Heart left ventricle (tissue), 16 donors: ENCODE results near the gene COPG2. TPM values are rescaled to one million over a fixed set of nuclear protein-coding genes. Genes with fewer than 3 reads are reported as not detected.

Experiments
- ATAC-seq, 4 donors: fragments of 200-7000 bp; cut with Tn5 transposase; one replicate each; pipeline ENCODE4 v1.9.1; 2020 to 2022; ENCODE audit warnings: moderate library complexity in 4 of 4, mild to moderate bottlenecking in 3 of 4, moderate number of reproducible peaks in 1 of 4
- DNase-seq, 5 donors: peaks; one replicate each; pipeline ENCODE4 v3.0.0-alpha.2; 2020
- H3K27ac ChIP-seq, 12 donors: fragments of 200-600 bp; sonication (generic) in 4 of 12; one replicate each; pipeline versions ENCODE4 v1.5.0 to v1.8.0; 2016 to 2022; ENCODE audit warnings: mild to moderate bottlenecking in 2 of 12
- H3K27me3 ChIP-seq, 9 donors: fragments of 200-600 bp; sonication (generic) in 2 of 9; one replicate each; pipeline versions ENCODE4 v1.5.1 to v1.8.0; 2016 to 2022; ENCODE audit warnings: mild to moderate bottlenecking in 3 of 9
- H3K36me3 ChIP-seq, 9 donors: fragments of 200-600 bp; sonication (generic) in 2 of 9; one replicate each; pipeline versions ENCODE4 v1.5.0 to v1.8.0; 2018 to 2022; ENCODE audit warnings: mild to moderate bottlenecking in 2 of 9
- H3K4me1 ChIP-seq, 12 donors: fragments of 200-600 bp; sonication (generic) in 4 of 12; one replicate each; pipeline versions ENCODE4 v1.5.0 to v1.8.0; 2016 to 2022; ENCODE audit warnings: mild to moderate bottlenecking in 3 of 12
- H3K4me3 ChIP-seq, 12 donors: fragments of 200-600 bp; sonication (generic) in 4 of 12; one replicate each; pipeline versions ENCODE4 v1.5.0 to v1.8.0; 2017 to 2022; ENCODE audit warnings: mild to moderate bottlenecking in 9 of 12, moderate library complexity in 4 of 12
- H3K9me3 ChIP-seq, 12 donors: fragments of 200-600 bp; sonication (generic) in 4 of 12; one replicate each; pipeline versions ENCODE4 v1.5.0 to v1.8.0; 2016 to 2022; ENCODE audit warnings: mild to moderate bottlenecking in 1 of 12
- POLR2A ChIP-seq, 2 donors: fragments of 450-650 bp; IDR thresholded peaks; one replicate each; pipeline ENCODE4 v1.6.1; 2017; ENCODE audit warnings: antibody characterized with exemption in 2 of 2, mild to moderate bottlenecking in 2 of 2, moderate library complexity in 2 of 2
- WGBS, 4 donors: extraction: QIAGEN DNeasy Blood & Tissue Kit in 2 of 4; methylation state at CpG; one replicate each; pipeline versions ENCODE4 v1.1.5 to v1.1.7; 2013 to 2018; 5-methylcytosine and 5-hydroxymethylcytosine counted together
- intact Hi-C, 10 donors: fragments of 100-400 bp; cut with DNase I; formaldehyde crosslinking; loops; one replicate each; pipeline versions ENCODE4 v1.11.1 to v1.14.2; 2022
- polyA plus RNA-seq, 2 donors: library from polyadenylated mRNA; stranded (reverse); fragments of 200-250 nt; gene quantifications; one replicate each; pipeline ENCODE4 v1.2.3, GENCODE V29; 2013
- total RNA-seq, 9 donors: library from RNA; depleted of rRNA in 2 of 9; stranded (reverse); fragments of >200 nt in 2 of 9; fragmentation: NEBNext Ultra II Directional in 3 of 9; extraction: Animal tissue kit (Norgen Biotek cat#: 25700) in 3 of 9; gene quantifications; one replicate each; pipeline versions ENCODE4 v1.1.0 to v1.2.4, GENCODE V29; 2016 to 2023
- TF ChIP-seq, protein P1 (sequence below), 12 donors: fragments of 200-600 bp; sonication (generic) in 4 of 12; IDR thresholded peaks; one replicate each; pipeline versions ENCODE4 v1.5.0 to v1.8.0; 2018 to 2022; ENCODE audit warnings: antibody characterized with exemption in 12 of 12, mild to moderate bottlenecking in 5 of 12
- donor health status: ischemic (EF 13 %, LVEDD 7.1; RV severe dilation, severe dysfunction).
- donor health status: healthy with polysubstance abuse.
- donor health status: DM: no; HTN: yes; CAD: no.
- donor health status: DM: no; HTN: no; CAD: no.
- donor health status: ischemic (EF 25% LVEDD 6.9; RV normal size, moderate dysfunction).
- donor health status: ischemic (EF 25% LVEDD 5.7; RV mildly dilated, moderate dysfunction).
- donor health status: healthy.
- donor health status: DM: yes; HTN: yes; CAD: no.
- donor health status: ischemic (EF 35%, LVEDD 5.7; RV mildly dilated, moderate dysfunction).
- donor health status: nonischemic (EF 11% LVEDD 7.7; RV severe dilation, severe dysfunction).
- donor health status: DM: yes; HTN: yes; CAD: no.
- donor health status: PGD.
- donor health status: ischemic (EF 29% LVEDD 5.4; RV normal size, mild dysfunction).
- donor health status: nonischemic (EF 23%, LVEDD 6.1; RV moderate dilation, normal function).

The COPG2 gene
- total and polyA plus RNA-seq, 11 donors: 6.9 to 26.9 (median 17.3) TPM

GRCh38 chr7:130486114-130486953 lies 182.2 kb downstream of the COPG2 start:
- intact Hi-C loops: loop anchor here in 5 of 10 donors (5.0 to 10.0 kb wide), 5 partner anchors 188 to 242 kb away; no protein-coding TSS in a partner anchor
- 7 to 26% (median 14%) methylated on average over 42 to 67 of the region's 67 CpGs for WGBS, 4 donors
- no peak for TF ChIP-seq POLR2A (IDR thresholded peaks at IDR 0.05)
- TF ChIP-seq, protein P1, sequence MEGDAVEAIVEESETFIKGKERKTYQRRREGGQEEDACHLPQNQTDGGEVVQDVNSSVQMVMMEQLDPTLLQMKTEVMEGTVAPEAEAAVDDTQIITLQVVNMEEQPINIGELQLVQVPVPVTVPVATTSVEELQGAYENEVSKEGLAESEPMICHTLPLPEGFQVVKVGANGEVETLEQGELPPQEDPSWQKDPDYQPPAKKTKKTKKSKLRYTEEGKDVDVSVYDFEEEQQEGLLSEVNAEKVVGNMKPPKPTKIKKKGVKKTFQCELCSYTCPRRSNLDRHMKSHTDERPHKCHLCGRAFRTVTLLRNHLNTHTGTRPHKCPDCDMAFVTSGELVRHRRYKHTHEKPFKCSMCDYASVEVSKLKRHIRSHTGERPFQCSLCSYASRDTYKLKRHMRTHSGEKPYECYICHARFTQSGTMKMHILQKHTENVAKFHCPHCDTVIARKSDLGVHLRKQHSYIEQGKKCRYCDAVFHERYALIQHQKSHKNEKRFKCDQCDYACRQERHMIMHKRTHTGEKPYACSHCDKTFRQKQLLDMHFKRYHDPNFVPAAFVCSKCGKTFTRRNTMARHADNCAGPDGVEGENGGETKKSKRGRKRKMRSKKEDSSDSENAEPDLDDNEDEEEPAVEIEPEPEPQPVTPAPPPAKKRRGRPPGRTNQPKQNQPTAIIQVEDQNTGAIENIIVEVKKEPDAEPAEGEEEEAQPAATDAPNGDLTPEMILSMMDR (IDR thresholded peaks at IDR 0.05): peak; percentile 58 to 81 (median 70)
- H3K4me1 ChIP-seq: peaks cover 0 to 29% (median 13%) of the 10 kb centered on the region in 12 donors
- no peaks in the 10 kb centered on the region for H3K36me3 ChIP-seq
- H3K4me3 ChIP-seq: peak overlapping the region in 11 of 12 donors; percentile 34 to 57 (median 53)
- H3K27me3 ChIP-seq: peaks cover 0 to 39% (median 13%) of the 10 kb centered on the region in 9 donors
- DNase-seq (peak; percentile 32 to 70 (median 60)), ATAC-seq (peak in 3 of 4 donors; percentile 76 to 78 (median 78))
- no peaks in the 10 kb centered on the region for H3K9me3 ChIP-seq
- no peak overlapping the region for H3K27ac ChIP-seq

DNA sequence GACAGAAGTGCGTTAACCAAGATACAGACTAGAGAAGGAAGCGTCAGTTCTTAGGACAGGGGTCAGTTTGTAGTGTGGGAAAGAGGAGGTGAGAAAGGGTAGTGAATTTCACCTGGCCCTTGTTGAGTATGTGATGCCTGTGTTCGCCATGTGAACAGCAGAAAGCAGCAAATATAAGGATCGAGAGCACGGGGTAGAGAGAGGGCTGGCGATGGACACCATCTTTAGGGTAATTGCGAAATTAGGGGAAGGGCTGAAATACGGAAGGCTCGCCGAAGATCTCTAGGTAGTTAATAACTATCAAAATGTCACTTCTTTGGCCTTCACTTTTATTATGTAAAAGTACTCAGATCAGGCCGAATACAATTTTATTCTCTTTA lies 182.8 kb downstream of the COPG2 start:
- TF ChIP-seq, protein P1 (IDR thresholded peaks at IDR 0.05): no peak
- no peak for TF ChIP-seq POLR2A (IDR thresholded peaks at IDR 0.05)
- no peaks in the 10 kb centered on the region for H3K9me3 ChIP-seq
- no peak overlapping the region for H3K27ac ChIP-seq
- peaks cover 0 to 39% (median 12%) of the 10 kb centered on the region in 9 donors for H3K27me3 ChIP-seq
- WGBS, 4 donors: 73 to 75% (median 74%) methylated on average over 11 of the region's 11 CpGs
- H3K4me1 ChIP-seq: peaks cover 0 to 27% (median 13%) of the 10 kb centered on the region in 12 donors
- intact Hi-C loops: loop anchor here in 5 of 10 donors (5.0 to 10.0 kb wide), 5 partner anchors 189 to 241 kb away; no protein-coding TSS in a partner anchor
- ATAC-seq (no peak), DNase-seq (no peak)
- H3K36me3 ChIP-seq: no peaks in the 10 kb centered on the region
- peak overlapping the region in 11 of 12 donors; percentile 34 to 57 (median 53) for H3K4me3 ChIP-seq

- no peak for ATAC-seq
- Histone ChIP-seq H3K9me3 (peaks cover 0 to 9% (median 2%) of the 10 kb centered on the region in 12 donors), H3K27me3 (peaks cover 0 to 39% (median 7%) of the 10 kb centered on the region in 9 donors), H3K4me3 (no peak overlapping the region), H3K27ac (no peak overlapping the region), H3K36me3 (no peaks in the 10 kb centered on the region), H3K4me1 (peaks cover 0 to 14% (median 9%) of the 10 kb centered on the region in 12 donors)
- intact Hi-C loops: loop anchor here in 4 of 10 donors (10.0 kb wide), 4 partner anchors 192 to 238 kb away; no protein-coding TSS in a partner anchor
- no peak for TF ChIP-seq POLR2A (IDR thresholded peaks at IDR 0.05)
- TF ChIP-seq, protein P1 (IDR thresholded peaks at IDR 0.05): no peak
- DNase-seq: no peak
- 94 to 99% (median 96%) methylated on average over 3 of the region's 3 CpGs for WGBS, 4 donors
These were observed 185.5 kb downstream of the COPG2 start for GRCh38 chr7:130483031-130483430.

DNA sequence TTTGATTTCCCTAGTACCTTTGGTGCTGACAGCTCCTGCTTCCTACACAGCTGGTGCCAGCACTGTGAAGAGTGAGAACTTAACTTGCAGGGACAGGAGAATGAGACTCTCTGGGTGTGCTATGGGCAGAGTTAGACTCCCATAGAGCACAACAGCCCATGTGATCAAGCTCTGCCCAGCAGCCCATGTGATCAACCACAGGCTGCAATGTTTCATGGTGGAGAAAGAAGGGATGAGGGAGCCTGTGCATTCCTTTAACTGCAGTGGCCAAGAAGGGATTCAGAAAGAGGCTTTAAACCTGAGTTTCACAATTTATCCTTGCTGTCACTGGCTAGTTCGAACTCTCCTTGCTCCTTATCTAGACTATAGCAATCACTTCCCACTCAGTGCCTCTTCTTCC lies 186.7 kb downstream of the COPG2 start:
- peaks cover 0 to 39% (median 7%) of the 10 kb centered on the region in 9 donors for H3K27me3 ChIP-seq
- peaks cover 0 to 14% (median 9%) of the 10 kb centered on the region in 12 donors for H3K4me1 ChIP-seq
- ATAC-seq (no peak), DNase-seq (no peak)
- no peak overlapping the region for H3K4me3 ChIP-seq
- H3K27ac ChIP-seq: no peak overlapping the region
- 48 to 68% (median 59%) methylated on average over 1 of the region's 1 CpG for WGBS, 4 donors
- intact Hi-C loops: loop anchor here in 4 of 10 donors (10.0 kb wide), 4 partner anchors 193 to 237 kb away; no protein-coding TSS in a partner anchor
- no peaks in the 10 kb centered on the region for H3K36me3 ChIP-seq
- no peak for TF ChIP-seq POLR2A (IDR thresholded peaks at IDR 0.05)
- TF ChIP-seq, protein P1 (IDR thresholded peaks at IDR 0.05): no peak
- H3K9me3 ChIP-seq: peaks cover 0 to 17% (median 4%) of the 10 kb centered on the region in 12 donors
